Measurements from ENCODE around the gene SSH2. TPM values are rescaled to one million over a fixed set of nuclear protein-coding genes. Genes with fewer than 3 reads are reported as not detected.

SSH2 gene
- polyA plus RNA-seq, 1 donor from 2014 or later = 16.6 TPM

GRCh38 chr17:29643817-29644160 lies 286.2 kb downstream of the SSH2 start:
- Histone ChIP-seq H3K4me3 (ENCODE audit: low read length) (no peak overlapping the region), H3K9me2 (ENCODE audit: insufficient read depth, low read length) (no peaks in the 10 kb centered on the region), H3K27ac (ENCODE audit: low read length) (no peak overlapping the region), H4K20me1 (ENCODE audit: insufficient read depth) (no peaks in the 10 kb centered on the region), H3K27me3 (ENCODE audit: insufficient read depth, low read depth, low read length) (no peaks in the 10 kb centered on the region), H3K4me2 (ENCODE audit: low read length) (no peak overlapping the region), H3K36me3 (ENCODE audit: insufficient read depth, low read length) (no peaks in the 10 kb centered on the region), H3F3A (ENCODE audit: insufficient read depth, low read length, poor library complexity, severe bottlenecking) (no peaks in the 10 kb centered on the region), H3K79me2 (replicated peaks; ENCODE audit: insufficient read depth, low read length) (no peaks in the 10 kb centered on the region), H3K9me3 (ENCODE audit: low read length) (no peaks in the 10 kb centered on the region), H2AFZ (ENCODE audit: low read depth, low read length) (no peak overlapping the region), H3K9ac (ENCODE audit: low read length) (no peak overlapping the region)
- TF ChIP-seq SMC3 (conservative IDR thresholded peaks at IDR 0.05; ENCODE audit: poor library complexity) (no peak), TAF1 (IDR thresholded peaks at IDR 0.05; ENCODE audit: low read depth) (no peak), REST (IDR thresholded peaks at IDR 0.05; ENCODE audit: borderline replicate concordance) (no peak), RAD21 (conservative IDR thresholded peaks at IDR 0.05) (no peak), EP300 (conservative IDR thresholded peaks at IDR 0.05; ENCODE audit: poor library complexity, severe bottlenecking) (no peak), CTCF (IDR thresholded peaks at IDR 0.05; ENCODE audit: poor library complexity, severe bottlenecking) (no peak), MXI1 (conservative IDR thresholded peaks at IDR 0.05; ENCODE audit: poor library complexity, severe bottlenecking) (no peak), EZH2 (IDR thresholded peaks at IDR 0.05; ENCODE audit: borderline replicate concordance, insufficient read depth, low read length, poor library complexity, severe bottlenecking) (no peak), POLR2AphosphoS5 (IDR thresholded peaks at IDR 0.05) (no peak)

GRCh38 chr17:29642171-29642611 lies 287.8 kb downstream of the SSH2 start:
- Histone ChIP-seq H3F3A (ENCODE audit: insufficient read depth, low read length, poor library complexity, severe bottlenecking) (no peaks in the 10 kb centered on the region), H3K4me2 (ENCODE audit: low read length) (no peak overlapping the region), H3K9me3 (ENCODE audit: low read length) (no peaks in the 10 kb centered on the region), H3K36me3 (ENCODE audit: insufficient read depth, low read length) (no peaks in the 10 kb centered on the region), H3K27ac (ENCODE audit: low read length) (no peak overlapping the region), H4K20me1 (ENCODE audit: insufficient read depth) (no peaks in the 10 kb centered on the region), H2AFZ (ENCODE audit: low read depth, low read length) (no peak overlapping the region), H3K27me3 (ENCODE audit: insufficient read depth, low read depth, low read length) (no peaks in the 10 kb centered on the region), H3K79me2 (replicated peaks; ENCODE audit: insufficient read depth, low read length) (no peaks in the 10 kb centered on the region), H3K9ac (ENCODE audit: low read length) (no peak overlapping the region), H3K4me3 (ENCODE audit: low read length) (no peak overlapping the region), H3K9me2 (ENCODE audit: insufficient read depth, low read length) (no peaks in the 10 kb centered on the region)
- TF ChIP-seq RAD21 (conservative IDR thresholded peaks at IDR 0.05) (no peak), REST (IDR thresholded peaks at IDR 0.05; ENCODE audit: borderline replicate concordance) (no peak), SMC3 (conservative IDR thresholded peaks at IDR 0.05; ENCODE audit: poor library complexity) (no peak), MXI1 (conservative IDR thresholded peaks at IDR 0.05; ENCODE audit: poor library complexity, severe bottlenecking) (no peak)

Data from neural cell (in vitro differentiated cells).